PC-3 (cell line): Measurements from ENCODE around the gene DUOX2. TPM values are rescaled to one million over a fixed set of nuclear protein-coding genes. Genes with fewer than 3 reads are reported as not detected.

Source experiments
- ATAC-seq: fragments of 200-7000 bp; cut with Tn5 transposase; 2 replicates; pipeline ENCODE4 v1.9.1; 2020; ENCODE audit warnings: mild to moderate bottlenecking, moderate library complexity
- BruUV-seq: library from RNA; stranded (reverse); fragments of 400-500 nt; replicated peaks from 2 replicates; lab custom pipeline; 2021; lab: Mats Ljungman, UMichigan
- CTCF ChIA-PET: fragments of 300-600 bp; sonication (Branson Sonifier 250); formaldehyde crosslinking; loops from one replicate; lab custom pipeline; 2022; ENCODE audit warnings: antibody characterized with exemption; lab: Charles Lee
- POLR2A ChIA-PET: fragments of 300-600 bp; sonication (Branson Sonifier 250); formaldehyde crosslinking; loops from one replicate; lab custom pipeline; 2022; ENCODE audit warnings: antibody characterized with exemption; ENCODE audit not compliant: unreplicated experiment; lab: Charles Lee
- DNase-seq: peaks from one replicate; pipeline ENCODE4 v3.0.0-alpha.2; 2015
- H2AFZ ChIP-seq: fragments of 300-600 bp; sonication (generic); 2 replicates; pipeline ENCODE4 v1.6.0; 2016; ENCODE audit warnings: antibody characterized with exemption, low read length
- H3F3A ChIP-seq: fragments of 300-600 bp; sonication (generic); one replicate; pipeline ENCODE4 v1.6.0; 2017; ENCODE audit warnings: antibody characterized with exemption, low read length, control low read depth, mild to moderate bottlenecking; ENCODE audit not compliant: unreplicated experiment
- H3K27ac ChIP-seq: fragments of 300-600 bp; sonication (generic); 2 replicates; pipeline ENCODE4 v1.5.1; 2016; ENCODE audit warnings: mild to moderate bottlenecking, low read length
- H3K27me3 ChIP-seq: fragments of 300-600 bp; sonication (generic); 2 replicates; pipeline ENCODE4 v1.6.1; 2016; ENCODE audit warnings: low read length, mixed read lengths
- H3K36me3 ChIP-seq: fragments of 300-600 bp; sonication (generic); 2 replicates; pipeline ENCODE4 v1.6.1; 2016; ENCODE audit warnings: low read depth, mixed run types, low read length, mixed read lengths
- H3K4me1 ChIP-seq: fragments of 300-600 bp; sonication (generic); 2 replicates; pipeline ENCODE4 v1.5.1; 2016; ENCODE audit warnings: low read length; ENCODE audit not compliant: insufficient read depth
- H3K4me2 ChIP-seq: fragments of 300-600 bp; sonication (generic); 2 replicates; pipeline ENCODE4 v1.6.0; 2016; ENCODE audit warnings: low read length
- H3K4me3 ChIP-seq: fragments of 300-600 bp; sonication (generic); 2 replicates; pipeline ENCODE4 v1.5.1; 2016; ENCODE audit warnings: mild to moderate bottlenecking, low read length, mixed read lengths
- H3K79me2 ChIP-seq: fragments of 300-600 bp; sonication (generic); 2 replicates; pipeline ENCODE4 v1.6.1; 2017; ENCODE audit warnings: low read length, mixed read lengths
- H3K9ac ChIP-seq: fragments of 300-600 bp; sonication (generic); 2 replicates; pipeline ENCODE4 v1.6.0; 2016; ENCODE audit warnings: mild to moderate bottlenecking, low read length
- H3K9me2 ChIP-seq: fragments of 300-600 bp; sonication (generic); replicated peaks from 2 replicates; pipeline ENCODE4 v1.6.1; 2016; ENCODE audit warnings: mixed run types, low read length, mixed read lengths
- H3K9me3 ChIP-seq: fragments of 300-600 bp; sonication (generic); 2 replicates; pipeline ENCODE4 v1.6.1; 2016; ENCODE audit warnings: low read length, mixed read lengths
- H4K20me1 ChIP-seq: fragments of 300-600 bp; sonication (generic); 2 replicates; pipeline ENCODE4 v1.6.1; 2016; ENCODE audit warnings: low read length, mixed read lengths
- EZH2 ChIP-seq: fragments of 300-600 bp; sonication (generic); IDR thresholded peaks from one replicate; pipeline ENCODE4 v1.6.1; 2017; ENCODE audit warnings: antibody characterized with exemption, mild to moderate bottlenecking, low read length; ENCODE audit not compliant: unreplicated experiment
- EZH2phosphoT487 ChIP-seq: fragments of 300-600 bp; sonication (generic); IDR thresholded peaks from 2 replicates; pipeline ENCODE4 v1.6.1; 2018; ENCODE audit warnings: mild to moderate bottlenecking, antibody characterized with exemption, low read length, borderline replicate concordance
- intact Hi-C: fragments of 100-400 bp; cut with micrococcal nuclease; formaldehyde crosslinking; loops from 2 replicates; pipeline ENCODE4 v1.9.0; 2023
- total RNA-seq: library from RNA; depleted of rRNA; stranded (reverse); fragments of >200 nt; gene quantifications from 2 replicates; pipeline ENCODE4 v1.2.3, GENCODE V29; 2014
- TF ChIP-seq, protein P1 (sequence below): fragments of 300-600 bp; sonication (generic); conservative IDR thresholded peaks from 2 replicates; pipeline ENCODE4 v1.5.1; 2017; ENCODE audit warnings: antibody characterized with exemption, low read depth, mild to moderate bottlenecking, low read length

Gene DUOX2
- total RNA-seq, 1 experiment from 2014 or later: not detected

DNA sequence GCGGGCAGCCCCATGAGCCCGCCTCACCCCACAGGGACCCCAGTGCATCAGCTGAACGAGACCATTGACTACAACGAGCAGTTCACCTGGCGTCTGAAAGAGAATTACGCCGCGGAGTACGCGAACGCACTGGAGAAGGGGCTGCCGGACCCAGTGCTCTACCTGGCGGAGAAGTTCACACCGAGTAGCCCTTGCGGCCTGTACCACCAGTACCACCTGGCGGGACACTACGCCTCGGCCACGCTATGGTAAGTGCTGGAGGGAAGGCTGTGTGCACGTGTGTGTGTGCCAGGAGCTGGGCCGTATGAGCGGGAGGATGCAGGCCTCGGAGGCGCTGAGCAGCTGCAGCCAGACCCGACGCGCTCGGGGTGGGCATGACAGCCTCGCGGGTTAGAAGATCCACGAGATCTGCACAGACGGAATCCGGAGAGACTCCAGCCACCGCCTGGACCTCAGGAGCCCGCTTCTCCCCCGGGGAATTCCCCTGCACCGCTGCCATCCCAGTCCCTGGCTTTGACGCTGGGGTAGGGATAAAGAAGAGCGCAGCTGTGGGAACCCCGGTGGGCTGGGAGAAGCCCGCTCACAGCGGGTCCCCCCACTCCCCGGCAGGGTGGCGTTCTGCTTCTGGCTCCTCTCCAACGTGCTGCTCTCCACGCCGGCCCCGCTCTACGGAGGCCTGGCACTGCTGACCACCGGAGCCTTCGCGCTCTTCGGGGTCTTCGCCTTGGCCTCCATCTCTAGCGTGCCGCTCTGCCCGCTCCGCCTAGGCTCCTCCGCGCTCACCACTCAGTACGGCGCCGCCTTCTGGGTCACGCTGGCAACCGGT is 2.7 kb upstream of the DUOX2 start:
- H3K27ac ChIP-seq: no peak overlapping the region
- H3K27me3 ChIP-seq: peaks cover 24% of the 10 kb centered on the region
- TF ChIP-seq, protein P1, sequence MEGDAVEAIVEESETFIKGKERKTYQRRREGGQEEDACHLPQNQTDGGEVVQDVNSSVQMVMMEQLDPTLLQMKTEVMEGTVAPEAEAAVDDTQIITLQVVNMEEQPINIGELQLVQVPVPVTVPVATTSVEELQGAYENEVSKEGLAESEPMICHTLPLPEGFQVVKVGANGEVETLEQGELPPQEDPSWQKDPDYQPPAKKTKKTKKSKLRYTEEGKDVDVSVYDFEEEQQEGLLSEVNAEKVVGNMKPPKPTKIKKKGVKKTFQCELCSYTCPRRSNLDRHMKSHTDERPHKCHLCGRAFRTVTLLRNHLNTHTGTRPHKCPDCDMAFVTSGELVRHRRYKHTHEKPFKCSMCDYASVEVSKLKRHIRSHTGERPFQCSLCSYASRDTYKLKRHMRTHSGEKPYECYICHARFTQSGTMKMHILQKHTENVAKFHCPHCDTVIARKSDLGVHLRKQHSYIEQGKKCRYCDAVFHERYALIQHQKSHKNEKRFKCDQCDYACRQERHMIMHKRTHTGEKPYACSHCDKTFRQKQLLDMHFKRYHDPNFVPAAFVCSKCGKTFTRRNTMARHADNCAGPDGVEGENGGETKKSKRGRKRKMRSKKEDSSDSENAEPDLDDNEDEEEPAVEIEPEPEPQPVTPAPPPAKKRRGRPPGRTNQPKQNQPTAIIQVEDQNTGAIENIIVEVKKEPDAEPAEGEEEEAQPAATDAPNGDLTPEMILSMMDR: no peak
- TF ChIP-seq EZH2phosphoT487 (no peak), EZH2 (no peak)

DNA sequence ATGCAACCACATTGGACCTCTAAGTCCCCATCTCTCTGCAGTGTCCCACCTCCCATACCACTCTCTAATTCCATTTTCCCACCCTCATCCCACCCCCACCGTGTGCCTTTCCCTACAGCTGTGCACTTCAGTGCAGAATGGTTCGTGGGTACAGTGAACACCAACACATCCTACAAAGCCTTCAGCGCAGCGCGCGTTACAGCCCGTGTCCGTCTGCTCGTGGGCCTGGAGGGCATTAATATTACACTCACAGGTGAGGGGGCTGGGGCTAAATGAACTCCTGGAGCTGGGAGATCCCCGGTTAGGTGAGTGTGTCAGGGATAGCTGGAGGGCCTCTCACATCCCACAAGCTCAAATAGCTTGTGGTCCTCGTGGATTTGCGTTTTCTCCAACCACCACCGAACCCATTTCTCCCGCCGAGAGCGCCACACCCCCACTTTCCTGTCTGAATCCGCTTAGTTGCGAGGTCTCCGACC is 2.1 kb upstream of the DUOX2 start:
- ChIA-PET POLR2A (no interaction called here), CTCF (interaction anchor here (0.6 kb wide), 1 partner anchor 1272 kb away, joined by 3 read pairs; no protein-coding TSS in a partner anchor)
- Histone ChIP-seq H3K4me1 (no peaks in the 10 kb centered on the region), H3K9me3 (no peaks in the 10 kb centered on the region), H2AFZ (no peak overlapping the region), H3K27me3 (peaks cover 24% of the 10 kb centered on the region), H3F3A (no peaks in the 10 kb centered on the region), H3K79me2 (no peaks in the 10 kb centered on the region), H3K9me2 (no peaks in the 10 kb centered on the region), H3K4me2 (no peak overlapping the region), H3K36me3 (no peaks in the 10 kb centered on the region), H3K9ac (no peak overlapping the region), H3K27ac (no peak overlapping the region), H4K20me1 (no peaks in the 10 kb centered on the region), H3K4me3 (no peak overlapping the region)
- DNase-seq (no peak), ATAC-seq (no peak)
- intact Hi-C loops: no loop called here
- BruUV-seq: no TSS peak
- TF ChIP-seq, protein P1: no peak
- no peak for TF ChIP-seq EZH2
- no peak for TF ChIP-seq EZH2phosphoT487

More for the DNA sequence above, 2.7 kb upstream of the DUOX2 start:
- CTCF ChIA-PET: no interaction called here
- intact Hi-C loops: no loop called here
- Histone ChIP-seq H3K9me2 (no peaks in the 10 kb centered on the region), H3K4me2 (no peak overlapping the region), H3K79me2 (no peaks in the 10 kb centered on the region), H3K36me3 (no peaks in the 10 kb centered on the region), H3K4me1 (peaks cover 2% of the 10 kb centered on the region), H3K9me3 (no peaks in the 10 kb centered on the region), H3F3A (no peaks in the 10 kb centered on the region), H4K20me1 (no peaks in the 10 kb centered on the region), H2AFZ (no peak overlapping the region), H3K4me3 (no peak overlapping the region), H3K9ac (no peak overlapping the region)
- no peak for ATAC-seq
- no peak for DNase-seq
- POLR2A ChIA-PET: no interaction called here
- no TSS peak for BruUV-seq

- POLR2A ChIA-PET: no interaction called here
Observed at GRCh38 chr15:45115312-45115820, 1.4 kb upstream of the DUOX2 start.

More at GRCh38 chr15:45115312-45115820, 1.4 kb upstream of the DUOX2 start:
- no peak overlapping the region for H3K4me3 ChIP-seq
- ATAC-seq (no peak), DNase-seq (no peak)
- H3K9ac ChIP-seq: no peak overlapping the region
- H3F3A ChIP-seq: no peaks in the 10 kb centered on the region
- no peak overlapping the region for H2AFZ ChIP-seq
- no peaks in the 10 kb centered on the region for H3K9me3 ChIP-seq
- no peaks in the 10 kb centered on the region for H3K9me2 ChIP-seq
- TF ChIP-seq EZH2: no peak
- TF ChIP-seq EZH2phosphoT487: no peak
- TF ChIP-seq, protein P1: no peak
- peaks cover 24% of the 10 kb centered on the region for H3K27me3 ChIP-seq
- no TSS peak for BruUV-seq
- H3K4me2 ChIP-seq: no peak overlapping the region
- no peaks in the 10 kb centered on the region for H3K36me3 ChIP-seq
- no peaks in the 10 kb centered on the region for H4K20me1 ChIP-seq
- intact Hi-C loops: no loop called here
- H3K79me2 ChIP-seq: no peaks in the 10 kb centered on the region
- CTCF ChIA-PET: no interaction called here
- H3K27ac ChIP-seq: no peak overlapping the region
- no peaks in the 10 kb centered on the region for H3K4me1 ChIP-seq
